GM12878 (cell line): ENCODE measurements around the gene DUSP11. TPM values are rescaled to one million over a fixed set of nuclear protein-coding genes. Genes with fewer than 3 reads are reported as not detected.

Experiments used
- ATAC-seq: fragments of 200-7000 bp; cut with Tn5 transposase; 3 replicates; pipeline ENCODE4 v1.9.1; 2020; ENCODE audit warnings: mild to moderate bottlenecking, moderate library complexity
- BruUV-seq: library from RNA; stranded (reverse); fragments of 400-500 nt; replicated peaks from 2 replicates; lab custom pipeline; 2021; lab: Mats Ljungman, UMichigan
- CTCF ChIA-PET: fragments of 300-600 bp; sonication (Branson Sonifier 250); formaldehyde crosslinking; extraction: SDS; loops from one replicate; lab custom pipeline; 2021; ENCODE audit warnings: inconsistent platforms; lab: Yijun Ruan, JAX
- POLR2A ChIA-PET: fragments of 350-600 bp; formaldehyde crosslinking; extraction: SDS; loops from one replicate; lab custom pipeline; 2021; ENCODE audit warnings: inconsistent platforms; lab: Charles Lee
- RAD21 ChIA-PET: fragments of 300-600 bp; sonication (Branson Sonifier 250); formaldehyde crosslinking; loops from one replicate; lab custom pipeline; 2023; ENCODE audit warnings: antibody characterized with exemption; ENCODE audit not compliant: unreplicated experiment; lab: Charles Lee
- SMC1A ChIA-PET: fragments of 300-600 bp; sonication (Branson Sonifier 250); formaldehyde crosslinking; loops from one replicate; lab custom pipeline; 2023; ENCODE audit not compliant: unreplicated experiment, uncharacterized antibody; lab: Charles Lee
- DNase-seq: peaks from one replicate; pipeline ENCODE4 v3.0.0-alpha.2; 2011; ENCODE audit warnings: low read depth, low spot score
- FAIRE-seq: peaks from 3 replicates; lab custom pipeline; 2011; peaks lifted over from hg19 to GRCh38; lab: Jason Lieb, UNC
- H2AFZ ChIP-seq: 2 replicates; pipeline ENCODE4 v1.6.0; 2011; ENCODE audit warnings: low read depth, low read length, control low read depth; ENCODE audit not compliant: control insufficient read depth
- H3K27ac ChIP-seq: 2 replicates; pipeline ENCODE4 v1.5.1; 2011; ENCODE audit warnings: control low read depth; ENCODE audit not compliant: control insufficient read depth, insufficient read depth
- H3K27me3 ChIP-seq, 2 experiments: replicated peaks in 1 of 2; 2 replicates each; pipeline versions ENCODE4 v1.6.0 to v1.6.1; 2011; ENCODE audit warnings: low read length in 1 of 2; ENCODE audit not compliant: control insufficient read depth in 2 of 2, insufficient read depth in 2 of 2
- H3K36me3 ChIP-seq, 2 experiments: 2 replicates each; pipeline ENCODE4 v1.5.1; 2011; ENCODE audit warnings: low read length in 1 of 2; ENCODE audit not compliant: control insufficient read depth in 2 of 2, insufficient read depth in 2 of 2
- H3K4me1 ChIP-seq: 2 replicates; pipeline ENCODE4 v1.6.1; 2011; ENCODE audit warnings: mild to moderate bottlenecking, low read length, moderate library complexity, mixed read lengths; ENCODE audit not compliant: control insufficient read depth, insufficient read depth
- H3K4me2 ChIP-seq: 2 replicates; pipeline ENCODE4 v1.6.0; 2011; ENCODE audit warnings: control low read depth; ENCODE audit not compliant: control insufficient read depth, insufficient read depth
- H3K4me3 ChIP-seq: fragments of 200-600 bp; sonication (generic); 2 replicates; pipeline ENCODE4 v1.5.1; 2016
- H3K79me2 ChIP-seq: 2 replicates; pipeline ENCODE4 v1.6.0; 2011; ENCODE audit warnings: low read length; ENCODE audit not compliant: control insufficient read depth, insufficient read depth
- H3K9ac ChIP-seq: 2 replicates; pipeline ENCODE4 v1.8.0; 2011; ENCODE audit warnings: low read length, control low read depth, mixed read lengths; ENCODE audit not compliant: control insufficient read depth, insufficient read depth
- H3K9me3 ChIP-seq: replicated peaks from 3 replicates; pipeline ENCODE4 v1.5.1; 2011; ENCODE audit warnings: mild to moderate bottlenecking, low read length; ENCODE audit not compliant: control insufficient read depth, insufficient read depth
- H4K20me1 ChIP-seq: 2 replicates; pipeline ENCODE4 v1.6.0; 2011; ENCODE audit not compliant: control insufficient read depth, insufficient read depth
- ATF2 ChIP-seq: IDR thresholded peaks from 2 replicates; pipeline ENCODE4 v1.6.1; 2012; ENCODE audit warnings: low read length, inconsistent platforms
- BACH1 ChIP-seq: fragments of 450-650 bp; IDR thresholded peaks from 2 replicates; pipeline ENCODE4 v1.6.1; 2017; ENCODE audit warnings: mild to moderate bottlenecking, borderline replicate concordance
- BCL11A ChIP-seq: IDR thresholded peaks from 2 replicates; pipeline ENCODE4 v1.6.1; 2011; ENCODE audit warnings: low read depth, low read length
- CUX1 ChIP-seq: IDR thresholded peaks from 2 replicates; pipeline ENCODE4 v1.6.1; 2012; ENCODE audit warnings: improper control_type of control experiment, low read depth, low read length; ENCODE audit not compliant: insufficient replicate concordance
- HCFC1 ChIP-seq: fragments of 150-350 bp; IDR thresholded peaks from 2 replicates; pipeline ENCODE4 v1.6.1; 2014; ENCODE audit warnings: low read length
- HDAC2 ChIP-seq: fragments of 200-600 bp; sonication (generic); IDR thresholded peaks from 2 replicates; pipeline ENCODE4 v1.6.1; 2017
- IKZF1 ChIP-seq: fragments of 450-650 bp; conservative IDR thresholded peaks from 2 replicates; pipeline ENCODE4 v1.6.1; 2017; ENCODE audit warnings: antibody characterized with exemption, mild to moderate bottlenecking
- LARP7 ChIP-seq: fragments of 450-650 bp; IDR thresholded peaks from 2 replicates; pipeline ENCODE4 v1.6.1; 2017; ENCODE audit warnings: mild to moderate bottlenecking
- NBN ChIP-seq: fragments of 450-650 bp; IDR thresholded peaks from 2 replicates; pipeline ENCODE4 v1.6.1; 2016
- PKNOX1 ChIP-seq: fragments of 450-650 bp; IDR thresholded peaks from 2 replicates; pipeline ENCODE4 v1.6.1; 2016; ENCODE audit warnings: mild to moderate bottlenecking
- SKIL ChIP-seq: fragments of 450-650 bp; IDR thresholded peaks from 2 replicates; pipeline ENCODE4 v1.6.1; 2017; ENCODE audit warnings: mild to moderate bottlenecking, low read depth, inconsistent platforms; ENCODE audit not compliant: poor library complexity, severe bottlenecking
- SREBF2 ChIP-seq: IDR thresholded peaks from 2 replicates; pipeline ENCODE4 v1.6.1; 2012; ENCODE audit warnings: mild to moderate bottlenecking, low read length
- TCF12 ChIP-seq: IDR thresholded peaks from 2 replicates; pipeline ENCODE4 v1.6.1; 2011; ENCODE audit warnings: low read depth, mild to moderate bottlenecking, low read length
- TCF3 ChIP-seq: IDR thresholded peaks from 2 replicates; pipeline ENCODE4 v1.6.1; 2012; ENCODE audit warnings: low read depth, mild to moderate bottlenecking, low read length, borderline replicate concordance; ENCODE audit not compliant: insufficient read depth
- WGBS: methylation state at CpG from one replicate; pipeline ENCODE4 v1.1.6; 2016; ENCODE audit warnings: low lambda C conversion rate; ENCODE audit not compliant: insufficient replicate concordance, insufficient coverage; ENCODE audit errors: missing lambda C conversion rate; 5-methylcytosine and 5-hydroxymethylcytosine counted together
- in situ Hi-C: fragments of 300-500 bp; cut with MboI; formaldehyde crosslinking; loops from 9 replicates; pipeline ENCODE4 v1.14.3; 2018; ENCODE audit warnings: mixed read lengths
- intact Hi-C: fragments of 100-400 bp; cut with micrococcal nuclease; formaldehyde crosslinking; loops from one replicate; pipeline ENCODE4 v1.14.2; 2022; ENCODE audit not compliant: unreplicated experiment
- polyA plus RNA-seq, 11 experiments: library from polyadenylated mRNA; depleted of rRNA in 4 of 11; unstranded in 6 of 11; stranded (reverse) in 5 of 11; fragments of >200 nt; fragmentation: Nextera tagmentation in 4 of 11; fragmentation: Illumina TruSeq in 1 of 11; extraction: Ambion mirVana in 4 of 11; extraction: Trizol in 1 of 11; gene quantifications; 1 replicate in 1 of 11; 2 replicates in 10 of 11; pipeline versions ENCODE4 v1.2.1 to v1.2.3, GENCODE V29; 2011 to 2016; ENCODE audit warnings: inconsistent platforms in 2 of 11, missing spikeins in 2 of 11, low read depth in 1 of 11
- total RNA-seq, 4 experiments: library from RNA; depleted of rRNA in 3 of 4; stranded (reverse); fragments of >200 nt in 3 of 4; fragmentation: Illumina TruSeq in 1 of 4; extraction: Trizol in 1 of 4; gene quantifications; 2 replicates each; pipeline versions ENCODE4 v1.2.1 to v1.2.3, GENCODE V29; 2013 to 2021

Gene DUSP11
- total and polyA plus RNA-seq, 10 of the 15 experiments (the other 5 are each of a cell fraction or from before 2014, with no cell fraction given), result 26.4 to 78.4 (median 47.9) TPM

GRCh38 chr2:73821227-73821626 is 41.3 kb upstream of the DUSP11 start:
- Histone ChIP-seq H3K4me2 (peak overlapping the region; percentile 62), H2AFZ (peak overlapping the region; percentile 59), H3K9ac (no peak overlapping the region; the same call in 1 of the 2 replicates), H3K4me3 (no peak overlapping the region), H3K79me2 (no peaks in the 10 kb centered on the region), H3K4me1 (peaks cover 20% of the 10 kb centered on the region), H3K27ac (peak overlapping the region; percentile 76), H4K20me1 (no peaks in the 10 kb centered on the region), H3K9me3 (no peaks in the 10 kb centered on the region; the same call in 2 of the 3 replicates), H3K27me3 (no peaks in the 10 kb centered on the region), H3K36me3 (no peaks in the 10 kb centered on the region)
- ATAC-seq (peak; percentile 95), DNase-seq (peak; percentile 75), FAIRE-seq (peak; percentile 97)
- 0% methylated on average over 2 of the region's 2 CpGs for WGBS
- POLR2A ChIA-PET, result interaction anchor here (0.6 to 1.9 kb wide), 5 partner anchors 75 to 327 kb away, joined by 3 to 7 read pairs (median 4); partner anchors contain the start of gene BOLA3
- SMC1A ChIA-PET, result interaction anchor here (0.6 to 4.9 kb wide), 16 partner anchors 9 to 764 kb away, joined by 3 to 24 read pairs (median 4); partner anchors contain the start of genes BOLA3 and TPRKB
- intact Hi-C loops (loop anchor here (10.0 kb wide), 5 partner anchors 136 to 514 kb away; partner anchors contain the start of gene TET3), in situ Hi-C loops (loop anchor here (10.0 kb wide), 1 partner anchor 574 kb away; no protein-coding TSS in a partner anchor)
- CTCF ChIA-PET, result interaction anchor here (0.5 to 8.9 kb wide), 13 partner anchors 10 to 767 kb away, joined by 3 to 191 read pairs (median 4); partner anchors contain the start of gene BOLA3
- RAD21 ChIA-PET, result interaction anchor here (0.9 to 8.4 kb wide), 9 partner anchors 9 to 428 kb away, joined by 3 to 96 read pairs (median 5); no protein-coding TSS in a partner anchor
- no TSS peak for BruUV-seq
- TF ChIP-seq HCFC1, result no peak
- peak; percentile 66; the same call in 1 of the 2 replicates for TF ChIP-seq TCF12
- 0 out of 2 replicates have a peak, but pooled peaks have one; percentile 47 for TF ChIP-seq TCF3
- peak; percentile 49; the same call in 1 of the 2 replicates for TF ChIP-seq BACH1
- 0 out of 2 replicates have a peak, but pooled peaks have one; percentile 36 for TF ChIP-seq BCL11A
- TF ChIP-seq SKIL, result peak; percentile 67
- no peak for TF ChIP-seq CUX1
- TF ChIP-seq SREBF2, result no peak
- TF ChIP-seq NBN, result 0 out of 2 replicates have a peak, but pooled peaks have one; percentile 47
- 0 out of 2 replicates have a peak, but pooled peaks have one; percentile 25 for TF ChIP-seq ATF2
- peak; percentile 21 for TF ChIP-seq PKNOX1
- TF ChIP-seq LARP7, result no peak
- TF ChIP-seq IKZF1, result peak; percentile 76; the same call in 1 of the 2 replicates
- TF ChIP-seq HDAC2, result no peak
